K562 (cell line): ENCODE measurements around the gene BNIPL. TPM values are rescaled to one million over a fixed set of nuclear protein-coding genes. Genes with fewer than 3 reads are reported as not detected.

Source experiments
- ADNP ChIP-seq: fragments of 200-800 bp; sonication (Bioruptor generic); IDR thresholded peaks from 2 replicates; pipeline ENCODE4 v1.6.1; 2016; ENCODE audit warnings: missing genetic modification characterization, missing compliant biosample characterization
- CAMTA2 ChIP-seq: fragments of 250-450 bp; sonication (Bioruptor Pico); conservative IDR thresholded peaks from 2 replicates; pipeline ENCODE4 v1.5.1; 2022
- CHCHD3 ChIP-seq: fragments of 250-450 bp; sonication (Bioruptor Pico); IDR thresholded peaks from 2 replicates; pipeline ENCODE4 v2.1.2; 2022; ENCODE audit warnings: mild to moderate bottlenecking
- CHD4 ChIP-seq: fragments of 200-600 bp; sonication (generic); IDR thresholded peaks from 3 replicates; pipeline ENCODE4 v1.6.1; 2012; ENCODE audit warnings: low read depth, mild to moderate bottlenecking, mixed read lengths, low read length, inconsistent platforms; ENCODE audit not compliant: insufficient read depth, insufficient replicate concordance, poor library complexity, severe bottlenecking
- ELF4 ChIP-seq: fragments of 450-650 bp; formaldehyde crosslinking; IDR thresholded peaks from 2 replicates; pipeline ENCODE4 v1.4.0; 2022; ENCODE audit warnings: missing genetic modification characterization
- FIP1L1 ChIP-seq: fragments of 200-400 bp; formaldehyde crosslinking; IDR thresholded peaks from 2 replicates; pipeline ENCODE4 v1.6.1; 2018; ENCODE audit warnings: mild to moderate bottlenecking, low read depth, low read length; ENCODE audit not compliant: poor library complexity, severe bottlenecking
- FOS ChIP-seq: IDR thresholded peaks from 3 replicates; pipeline ENCODE4 v1.6.1; 2011; ENCODE audit not compliant: insufficient read length; ENCODE audit errors: extremely low read depth
- GTF2E2 ChIP-seq: fragments of 200-800 bp; sonication (Bioruptor generic); IDR thresholded peaks from 2 replicates; pipeline ENCODE4 v1.6.1; 2016; ENCODE audit warnings: missing genetic modification characterization, missing compliant biosample characterization
- HIVEP1 ChIP-seq: fragments of 250-450 bp; sonication (Bioruptor Pico); IDR thresholded peaks from 2 replicates; pipeline ENCODE4 v1.4.0; 2020; ENCODE audit warnings: mild to moderate bottlenecking
- HNRNPL ChIP-seq: fragments of 200-400 bp; formaldehyde crosslinking; IDR thresholded peaks from 2 replicates; pipeline ENCODE4 v1.6.1; 2017; ENCODE audit warnings: low read depth, mild to moderate bottlenecking, low read length
- KLF1 ChIP-seq: fragments of 450-650 bp; IDR thresholded peaks from 2 replicates; pipeline ENCODE4 v1.6.1; 2016; ENCODE audit warnings: missing genetic modification characterization, missing compliant biosample characterization
- MAFF ChIP-seq: IDR thresholded peaks from 2 replicates; pipeline ENCODE4 v1.6.1; 2012; ENCODE audit warnings: low read length, improper control_type of control experiment
- NCOA1 ChIP-seq: fragments of 450-650 bp; IDR thresholded peaks from 2 replicates; pipeline ENCODE4 v1.6.1; 2016; ENCODE audit warnings: low read depth
- PHB2 ChIP-seq: fragments of 450-650 bp; IDR thresholded peaks from 2 replicates; pipeline ENCODE4 v1.6.1; 2017; ENCODE audit warnings: low read depth
- POLR2AphosphoS2 ChIP-seq: IDR thresholded peaks from 2 replicates; pipeline ENCODE4 v1.6.1; 2012; ENCODE audit warnings: low read length, improper control_type of control experiment
- PRPF4 ChIP-seq: fragments of 200-400 bp; formaldehyde crosslinking; IDR thresholded peaks from one replicate; pipeline ENCODE4 v1.6.1; 2017; ENCODE audit warnings: low read length, low read depth, mild to moderate bottlenecking; ENCODE audit not compliant: insufficient read depth, poor library complexity, severe bottlenecking
- SNAPC5 ChIP-seq: fragments of 250-450 bp; sonication (Bioruptor Pico); IDR thresholded peaks from 2 replicates; pipeline ENCODE4 v1.8.0; 2021; ENCODE audit warnings: moderate library complexity, mild to moderate bottlenecking, inconsistent platforms
- THRAP3 ChIP-seq: fragments of 450-650 bp; IDR thresholded peaks from 2 replicates; pipeline ENCODE4 v1.6.1; 2016; ENCODE audit warnings: mild to moderate bottlenecking, inconsistent platforms, borderline replicate concordance
- WHSC1 ChIP-seq: IDR thresholded peaks from one replicate; pipeline ENCODE4 v1.6.1; 2012; ENCODE audit warnings: low read length, control low read depth, inconsistent platforms
- ZHX1 ChIP-seq: fragments of 150-350 bp; conservative IDR thresholded peaks from 2 replicates; pipeline ENCODE4 v1.6.1; 2014; ENCODE audit warnings: low read length
- ZNF140 ChIP-seq: fragments of 250-450 bp; sonication (Bioruptor Pico); IDR thresholded peaks from 2 replicates; pipeline ENCODE4 v1.8.0; 2021; ENCODE audit warnings: moderate library complexity, mild to moderate bottlenecking, inconsistent platforms
- ZNF57 ChIP-seq: fragments of 450-650 bp; formaldehyde crosslinking; IDR thresholded peaks from 2 replicates; pipeline ENCODE4 v1.4.0; 2020; ENCODE audit warnings: mild to moderate bottlenecking, moderate library complexity
- polyA plus RNA-seq, 8 experiments: library from polyadenylated mRNA; depleted of rRNA in 4 of 8; stranded (reverse) in 5 of 8; unstranded in 3 of 8; fragments of >200 nt; fragmentation: Nextera tagmentation in 2 of 8; fragmentation: Illumina TruSeq in 1 of 8; extraction: Ambion mirVana in 2 of 8; extraction: Trizol in 1 of 8; gene quantifications; 2 replicates each; pipeline versions ENCODE4 v1.2.1 to v1.2.3, GENCODE V29; 2011 to 2014; ENCODE audit warnings: inconsistent platforms in 1 of 8, missing spikeins in 1 of 8
- total RNA-seq, 7 experiments: library from RNA; depleted of rRNA in 6 of 7; stranded (reverse); fragments of >200 nt in 6 of 7; fragmentation: Illumina TruSeq in 2 of 7; extraction: Trizol in 2 of 7; gene quantifications; 2 replicates each; pipeline versions ENCODE4 v1.2.1 to v1.2.3, GENCODE V29; 2011 to 2021; ENCODE audit warnings: low replicate concordance in 1 of 7
- TF ChIP-seq, protein P1 (sequence below): fragments of 450-650 bp; conservative IDR thresholded peaks from 2 replicates; pipeline ENCODE4 v1.6.1; 2016; ENCODE audit warnings: missing genetic modification characterization, low read depth, mild to moderate bottlenecking, missing compliant biosample characterization, moderate library complexity
- TF ChIP-seq, protein P2 (sequence below): fragments of 250-450 bp; sonication (Bioruptor Pico); IDR thresholded peaks from 2 replicates; pipeline ENCODE4 v1.9.0; 2021; ENCODE audit warnings: mild to moderate bottlenecking, inconsistent platforms

BNIPL gene
- total and polyA plus RNA-seq, 9 of the 15 experiments (the other 6 are each of a cell fraction or from before 2014, with no cell fraction given) = 0.08 to 1.4 (median 0.68) TPM

DNA sequence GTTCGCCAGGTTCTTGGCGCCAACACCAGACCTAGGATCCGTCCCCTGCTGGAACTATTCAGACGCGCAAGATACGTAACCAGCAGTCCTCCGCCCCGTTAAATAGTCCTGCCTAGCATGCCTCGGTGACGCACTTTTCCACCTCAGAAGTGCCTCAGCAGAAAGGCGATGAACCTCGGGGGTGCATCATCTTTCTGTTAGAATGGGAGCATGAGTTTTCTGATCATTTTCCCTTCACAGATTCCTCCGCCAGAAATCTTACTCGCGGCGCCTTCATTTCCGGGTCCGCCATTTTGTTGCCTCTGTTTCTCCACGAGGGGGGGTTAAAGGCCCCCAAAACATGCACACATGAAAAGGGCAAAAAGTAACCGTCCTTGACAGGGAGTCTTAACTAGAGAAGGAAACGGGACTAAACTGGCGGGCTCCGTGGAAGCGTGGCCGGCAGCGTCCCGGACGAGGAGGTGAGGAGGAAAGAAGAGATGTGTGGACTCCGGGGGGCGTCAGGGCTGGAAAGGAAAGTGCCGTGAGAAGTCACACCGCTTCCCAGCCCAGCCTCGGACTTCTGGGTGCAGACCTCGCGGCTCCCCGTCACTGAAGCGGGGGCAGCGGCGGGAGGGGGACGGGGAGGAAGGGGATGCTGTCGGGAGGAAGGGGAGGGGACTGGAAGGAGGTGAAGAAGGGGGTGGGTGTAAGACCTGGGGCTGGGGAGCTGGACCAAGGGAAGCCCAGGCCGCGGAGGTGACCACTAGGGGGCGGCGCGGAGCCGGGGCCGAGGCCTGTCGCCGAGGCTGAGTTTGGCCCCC is 34.3 kb downstream of the BNIPL start, which contains the start of gene GABPB2 (continued):
- TF ChIP-seq THRAP3 (peak; percentile 88; the same call in 1 of the 2 replicates), MAFF (no peak), CHCHD3 (CRISPR knock-in tag) (no peak), POLR2AphosphoS2 (peak; percentile 67), ELF4 (peak; percentile 97), SNAPC5 (CRISPR knock-in tag) (no peak), ZNF57 (CRISPR knock-in tag) (no peak), ZNF140 (CRISPR knock-in tag) (no peak), CHD4 (no peak), ADNP (tag) (no peak), CAMTA2 (peak; percentile 79; the same call in 1 of the 2 replicates), HIVEP1 (no peak), FIP1L1 (no peak), PHB2 (no peak), ZHX1 (peak; percentile 88; the same call in 1 of the 2 replicates), FOS (no peak), GTF2E2 (tag) (peak; percentile 88), NCOA1 (peak; percentile 77), KLF1 (tag) (peak; percentile 67; the same call in 1 of the 2 replicates), PRPF4 (no peak), WHSC1 (no peak), HNRNPL (no peak)
- TF ChIP-seq, protein P1, sequence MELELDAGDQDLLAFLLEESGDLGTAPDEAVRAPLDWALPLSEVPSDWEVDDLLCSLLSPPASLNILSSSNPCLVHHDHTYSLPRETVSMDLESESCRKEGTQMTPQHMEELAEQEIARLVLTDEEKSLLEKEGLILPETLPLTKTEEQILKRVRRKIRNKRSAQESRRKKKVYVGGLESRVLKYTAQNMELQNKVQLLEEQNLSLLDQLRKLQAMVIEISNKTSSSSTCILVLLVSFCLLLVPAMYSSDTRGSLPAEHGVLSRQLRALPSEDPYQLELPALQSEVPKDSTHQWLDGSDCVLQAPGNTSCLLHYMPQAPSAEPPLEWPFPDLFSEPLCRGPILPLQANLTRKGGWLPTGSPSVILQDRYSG (tag) = no peak
- TF ChIP-seq, protein P2, sequence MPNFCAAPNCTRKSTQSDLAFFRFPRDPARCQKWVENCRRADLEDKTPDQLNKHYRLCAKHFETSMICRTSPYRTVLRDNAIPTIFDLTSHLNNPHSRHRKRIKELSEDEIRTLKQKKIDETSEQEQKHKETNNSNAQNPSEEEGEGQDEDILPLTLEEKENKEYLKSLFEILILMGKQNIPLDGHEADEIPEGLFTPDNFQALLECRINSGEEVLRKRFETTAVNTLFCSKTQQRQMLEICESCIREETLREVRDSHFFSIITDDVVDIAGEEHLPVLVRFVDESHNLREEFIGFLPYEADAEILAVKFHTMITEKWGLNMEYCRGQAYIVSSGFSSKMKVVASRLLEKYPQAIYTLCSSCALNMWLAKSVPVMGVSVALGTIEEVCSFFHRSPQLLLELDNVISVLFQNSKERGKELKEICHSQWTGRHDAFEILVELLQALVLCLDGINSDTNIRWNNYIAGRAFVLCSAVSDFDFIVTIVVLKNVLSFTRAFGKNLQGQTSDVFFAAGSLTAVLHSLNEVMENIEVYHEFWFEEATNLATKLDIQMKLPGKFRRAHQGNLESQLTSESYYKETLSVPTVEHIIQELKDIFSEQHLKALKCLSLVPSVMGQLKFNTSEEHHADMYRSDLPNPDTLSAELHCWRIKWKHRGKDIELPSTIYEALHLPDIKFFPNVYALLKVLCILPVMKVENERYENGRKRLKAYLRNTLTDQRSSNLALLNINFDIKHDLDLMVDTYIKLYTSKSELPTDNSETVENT (CRISPR knock-in tag) = no peak
